NAMALWA (cell line): Measurements from ENCODE around the gene ZNF429.
A peak's percentile ranks its signal among the peaks of the same experiment; 100 is the strongest.
"Not testable (repeated sequence)": the region's sequence is repeated elsewhere in the genome, so short reads cannot be mapped to it uniquely, and the experiment has no call there.

Source experiments
- DNase-seq: peaks from one replicate; pipeline ENCODE4 v3.0.0-alpha.2; 2015; ENCODE audit warnings: low spot score

ZNF429 gene

DNA sequence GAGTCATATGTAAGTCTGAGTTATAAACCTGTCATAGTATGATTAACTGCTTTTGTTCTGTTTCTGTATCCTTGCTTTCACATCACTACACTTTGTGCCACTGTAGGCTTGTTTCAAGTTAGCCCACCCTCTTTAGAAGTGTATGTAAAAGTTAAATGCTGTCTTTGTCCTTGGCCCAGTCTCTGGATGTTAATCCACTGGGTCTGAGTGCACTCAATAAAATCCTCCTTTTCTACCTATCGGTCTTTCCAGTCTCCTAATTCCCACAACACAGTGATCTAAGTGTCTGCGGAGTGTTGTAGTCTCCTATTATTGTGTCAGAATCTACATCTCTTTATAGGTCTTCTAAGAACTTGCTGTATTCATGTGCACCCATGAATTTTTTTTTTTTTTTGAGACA lies 14.1 kb downstream of the ZNF429 start:
- DNase-seq = no peak

DNA sequence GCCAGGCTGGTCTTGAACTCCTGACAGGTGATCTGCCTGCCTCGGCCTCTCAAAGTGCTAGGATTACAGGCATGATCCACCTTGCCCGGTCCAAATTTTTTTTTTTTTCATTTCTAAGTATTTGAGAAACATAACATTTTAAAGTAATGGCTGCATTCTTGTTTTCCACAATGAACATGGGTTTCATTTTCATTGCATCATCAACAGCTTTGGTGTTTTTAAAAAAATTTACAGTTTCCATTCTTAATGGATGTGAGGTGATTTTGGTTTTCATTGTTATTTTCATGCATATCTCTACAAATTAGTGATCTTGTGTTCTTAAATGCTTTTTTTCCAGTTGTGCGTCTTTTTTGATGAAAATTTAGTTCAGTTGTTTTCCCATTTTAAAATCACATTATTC lies 27.5 kb downstream of the ZNF429 start:
- no peak for DNase-seq

DNA sequence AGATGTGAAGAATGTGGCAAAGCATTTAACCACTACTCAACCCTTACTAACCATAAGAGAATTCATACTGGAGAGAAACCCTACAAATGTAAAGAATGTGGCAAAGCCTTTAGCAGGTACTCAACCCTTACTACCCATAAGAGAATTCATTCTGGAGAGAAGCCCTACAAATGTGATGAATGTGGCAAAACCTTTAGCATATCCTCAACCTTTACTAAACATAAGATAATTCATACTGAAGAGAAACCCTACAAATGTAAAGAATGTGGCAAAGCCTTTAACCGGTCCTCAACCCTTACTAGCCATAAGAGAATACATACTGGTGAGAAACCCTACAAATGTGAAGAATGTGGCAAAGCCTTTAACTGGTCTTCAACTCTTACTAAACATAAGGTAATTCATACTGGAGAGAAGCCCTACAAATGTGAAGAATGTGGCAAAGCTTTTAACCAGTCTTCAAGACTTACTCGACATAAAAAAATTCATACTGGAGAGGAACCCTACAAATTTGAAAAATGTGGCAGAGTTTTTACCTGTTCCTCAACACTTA lies 31.4 kb downstream of the ZNF429 start:
- DNase-seq = not testable (repeated sequence)

DNA sequence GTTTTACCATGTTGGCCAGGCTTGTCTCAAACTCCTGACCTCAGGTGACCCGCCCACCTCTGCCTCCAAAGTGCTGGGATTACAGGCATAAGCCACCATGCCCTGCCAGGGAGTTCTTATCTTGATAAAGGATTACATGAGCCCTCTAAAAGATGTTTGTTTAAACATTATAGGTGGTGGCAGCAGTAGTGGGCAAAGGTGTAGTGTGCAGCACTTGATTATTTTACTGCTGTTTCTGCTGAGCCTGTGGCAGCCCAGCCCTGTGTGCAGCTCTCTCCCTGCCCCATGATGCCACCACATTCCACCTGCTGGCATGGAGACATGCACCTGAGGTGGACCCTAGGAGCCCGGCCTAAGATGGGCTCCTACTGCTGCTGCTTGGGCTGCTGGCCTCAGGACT lies 54.0 kb downstream of the ZNF429 start:
- no peak for DNase-seq

- no peak for DNase-seq
Measured at GRCh38 chr19:21564406-21564805, 59.0 kb downstream of the ZNF429 start.

- DNase-seq = no peak
Measured at GRCh38 chr19:21566073-21566472, 60.7 kb downstream of the ZNF429 start.

DNA sequence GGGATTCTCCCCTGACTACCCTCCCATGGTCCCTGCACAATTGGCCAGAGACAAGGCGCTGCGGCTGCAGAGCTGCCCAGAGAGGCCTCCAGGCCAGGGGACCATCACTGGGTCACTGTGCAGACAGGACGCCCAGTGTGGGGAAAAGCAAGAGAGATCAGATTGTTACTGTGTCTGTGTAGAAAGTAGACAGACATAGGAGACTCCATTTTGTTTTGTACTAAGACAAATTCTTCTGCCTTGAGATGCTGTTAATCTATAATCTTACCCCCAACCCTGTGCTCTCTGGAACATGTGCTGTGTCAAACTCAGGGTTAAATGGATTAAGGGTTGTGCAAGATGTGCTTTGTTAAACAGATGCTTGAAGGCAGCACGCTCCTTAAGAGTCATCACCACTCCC lies 62.4 kb downstream of the ZNF429 start:
- not testable (repeated sequence) for DNase-seq

DNA sequence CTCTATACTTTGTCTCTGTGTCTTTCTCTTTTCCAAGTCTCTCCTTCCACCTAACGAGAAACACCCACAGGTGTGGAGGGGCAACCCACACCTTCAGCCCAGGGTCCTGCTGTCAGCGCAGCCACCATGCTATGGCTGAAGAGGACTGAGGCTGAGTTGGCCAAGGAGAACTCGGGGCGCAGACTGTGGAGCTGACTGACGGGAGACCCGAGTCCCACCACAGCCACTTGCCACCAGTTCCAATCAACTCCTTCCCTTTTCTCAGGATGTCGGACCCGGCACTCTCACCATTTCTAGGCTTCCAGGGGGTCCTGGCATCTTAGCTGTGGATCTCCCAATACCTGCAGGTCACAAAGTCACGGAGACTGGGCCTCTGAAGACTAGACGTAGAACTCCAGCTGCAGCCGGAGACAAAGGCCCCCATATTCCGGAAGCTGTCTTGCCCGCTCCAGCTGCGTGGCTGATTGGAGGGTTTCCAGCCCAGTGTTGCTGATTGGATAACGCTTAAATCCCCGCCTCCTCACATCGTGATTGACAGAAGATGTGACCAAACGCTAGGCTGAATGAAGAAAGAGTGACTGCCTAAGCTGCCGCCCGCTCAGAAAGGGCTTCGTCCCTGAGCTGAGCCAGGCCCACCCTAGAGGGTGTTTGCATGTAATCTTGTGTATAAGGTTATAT lies 63.6 kb downstream of the ZNF429 start:
- DNase-seq = peak; percentile 23

DNA sequence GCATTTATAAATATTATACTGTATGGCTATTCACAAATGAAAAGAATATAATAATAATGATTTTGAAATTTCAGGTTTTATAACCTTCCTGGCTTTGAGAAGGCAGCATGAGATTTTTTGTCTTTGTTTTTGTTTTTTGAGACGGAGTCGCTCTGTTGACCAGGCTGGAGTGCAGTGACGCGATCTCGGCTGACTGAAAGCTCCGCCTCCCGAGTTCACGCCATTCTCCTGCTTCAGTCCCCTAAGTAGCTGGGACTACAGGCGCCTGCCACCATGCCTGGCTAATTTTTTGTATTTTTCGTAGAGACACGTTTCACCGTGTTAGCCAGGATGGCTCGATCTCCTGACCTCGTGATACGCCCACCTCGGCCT lies 64.1 kb downstream of the ZNF429 start:
- DNase-seq = no peak

DNA sequence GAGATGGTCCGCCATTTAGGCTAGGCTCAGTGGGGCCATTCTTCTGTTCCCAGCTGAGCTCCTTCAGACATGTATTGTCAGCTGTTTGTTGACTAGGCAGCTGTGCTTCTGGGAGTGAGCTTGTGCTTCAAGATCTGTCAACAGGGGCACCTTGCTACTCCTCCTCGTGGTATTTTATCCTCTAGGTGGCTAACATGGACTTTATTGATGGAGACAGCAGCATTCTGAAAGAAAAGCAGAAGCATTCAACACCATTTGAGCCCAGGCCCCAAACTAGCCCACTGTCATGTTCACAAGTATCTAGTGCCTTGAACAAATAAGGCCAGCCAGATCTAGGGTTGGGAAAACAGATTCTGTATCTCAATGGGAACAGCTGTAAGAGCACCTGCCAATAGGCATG lies 65.9 kb downstream of the ZNF429 start:
- DNase-seq = no peak

- DNase-seq = no peak
Measured at GRCh38 chr19:21574607-21575006, 69.2 kb downstream of the ZNF429 start.

- no peak for DNase-seq
Measured at GRCh38 chr19:21576481-21576880, 71.1 kb downstream of the ZNF429 start.

DNA sequence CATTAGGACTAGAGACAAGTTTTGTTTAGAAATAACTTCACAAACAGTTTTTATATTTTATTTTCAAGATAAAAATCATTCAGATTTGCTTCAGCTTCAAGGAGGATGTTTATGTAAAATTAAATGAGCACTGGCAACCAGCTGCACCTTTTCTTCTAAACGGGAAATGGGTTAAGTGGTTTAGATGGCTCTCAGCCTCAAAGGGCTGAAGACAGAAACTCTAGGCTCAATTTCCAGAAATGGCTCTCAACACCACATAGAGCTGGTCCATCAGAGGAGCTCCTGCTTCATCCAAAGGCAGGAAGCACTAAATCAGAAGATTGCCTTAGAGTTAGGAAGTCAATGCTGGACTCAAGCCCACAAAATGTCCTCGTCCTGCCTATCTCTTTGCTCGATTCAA lies 74.7 kb downstream of the ZNF429 start:
- no peak for DNase-seq

DNA sequence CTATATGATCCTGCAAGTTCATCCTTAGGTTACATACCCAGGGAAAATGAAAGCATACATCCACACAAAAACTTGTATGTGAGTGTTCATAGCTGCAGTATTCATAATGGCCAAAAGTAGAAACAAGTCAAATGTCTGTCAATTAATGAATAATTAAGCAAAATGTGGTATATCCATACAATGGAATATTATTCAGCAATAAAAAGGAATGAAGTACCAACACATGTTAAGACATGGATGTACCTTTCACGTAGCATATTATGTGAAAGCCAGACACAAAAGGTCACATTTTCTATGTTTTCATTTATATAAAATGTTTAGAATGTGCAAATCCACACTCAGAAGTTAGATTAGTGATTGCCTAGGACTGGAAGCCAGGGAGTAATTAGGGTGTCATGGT lies 75.4 kb downstream of the ZNF429 start:
- no peak for DNase-seq

DNA sequence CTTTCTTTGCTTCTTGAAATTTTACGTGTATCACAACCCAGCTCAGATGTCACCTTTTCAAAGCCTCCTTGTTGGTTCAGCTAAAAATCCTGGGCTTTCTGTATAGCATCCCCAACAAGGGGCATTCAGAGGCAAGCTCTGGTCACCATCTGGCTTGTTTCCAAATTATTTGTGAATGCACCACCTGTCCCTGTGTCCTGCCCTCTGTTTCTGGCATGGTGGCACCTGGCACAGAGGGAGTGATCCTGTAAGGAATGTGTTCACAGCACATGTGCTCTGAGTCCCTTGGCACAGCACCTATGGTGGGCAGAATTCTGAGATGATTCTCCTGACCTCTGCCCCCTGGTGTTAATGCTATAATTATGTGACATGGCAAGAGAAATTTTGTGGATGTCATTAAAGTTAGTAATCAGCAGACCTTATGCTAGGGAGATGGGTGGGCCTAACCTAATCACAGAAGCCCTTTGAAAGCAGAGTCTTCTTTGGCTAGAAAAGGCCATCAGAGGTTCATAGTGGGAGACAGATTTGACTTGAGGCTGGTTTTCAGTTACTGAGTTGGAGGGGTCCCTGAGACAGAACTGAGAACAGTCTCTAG lies 76.3 kb downstream of the ZNF429 start:
- DNase-seq = no peak

GRCh38 chr19:21584537-21584936 lies 79.1 kb downstream of the ZNF429 start:
- DNase-seq = no peak

DNA sequence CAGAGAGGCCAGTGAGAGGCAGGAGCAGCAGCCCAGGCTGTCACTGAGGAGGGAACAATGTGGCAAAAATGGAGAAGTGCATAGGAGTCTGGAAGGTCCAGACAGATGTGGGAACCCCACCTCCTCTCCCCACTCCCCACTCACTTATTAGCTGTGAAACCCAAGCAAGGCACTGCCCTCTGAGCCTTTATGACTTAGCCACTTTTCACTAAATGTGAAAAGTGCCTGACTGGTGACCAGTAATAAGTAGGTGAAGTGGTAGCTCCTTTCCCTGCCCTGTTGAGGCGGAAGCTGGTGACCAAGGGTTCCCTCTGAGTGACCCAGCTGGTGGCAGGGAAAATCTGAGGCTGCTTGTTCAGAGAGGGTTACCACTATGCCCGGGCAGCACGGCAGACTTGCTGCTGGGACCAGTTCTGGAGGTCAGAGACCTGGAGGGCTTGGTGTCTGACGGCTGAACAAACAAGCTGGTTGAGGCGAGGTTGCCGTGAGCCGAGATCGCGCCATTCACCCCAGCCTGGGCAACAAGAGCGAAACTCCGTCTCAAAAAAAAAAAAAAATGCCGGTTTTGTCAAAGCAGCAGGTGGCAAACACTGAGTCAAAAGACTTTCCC lies 80.0 kb downstream of the ZNF429 start:
- DNase-seq = no peak

GRCh38 chr19:21586311-21587116 lies 81.1 kb downstream of the ZNF429 start:
- no peak for DNase-seq

- no peak for DNase-seq
Measured at GRCh38 chr19:21587117-21587461, 81.7 kb downstream of the ZNF429 start.

DNA sequence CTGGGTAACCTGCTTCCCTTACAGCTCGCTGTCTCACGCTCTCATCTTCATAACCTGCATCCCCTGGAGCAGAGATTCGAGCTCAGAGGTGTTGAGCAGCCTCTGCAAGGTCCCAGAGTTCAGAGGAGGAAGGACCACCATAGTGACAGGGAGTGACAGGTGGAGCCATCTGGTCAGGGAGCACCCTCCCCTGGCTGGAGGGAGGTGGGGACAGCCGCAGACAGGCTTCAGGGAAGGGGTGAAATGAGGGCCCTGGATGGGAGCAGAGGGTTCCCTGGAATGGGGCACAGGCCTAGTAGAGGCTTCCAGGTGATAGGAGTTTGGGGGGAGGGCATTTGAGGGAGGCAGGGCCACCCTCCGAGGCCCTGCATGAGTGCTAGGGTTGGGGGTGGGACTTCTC lies 82.1 kb downstream of the ZNF429 start:
- no peak for DNase-seq

DNA sequence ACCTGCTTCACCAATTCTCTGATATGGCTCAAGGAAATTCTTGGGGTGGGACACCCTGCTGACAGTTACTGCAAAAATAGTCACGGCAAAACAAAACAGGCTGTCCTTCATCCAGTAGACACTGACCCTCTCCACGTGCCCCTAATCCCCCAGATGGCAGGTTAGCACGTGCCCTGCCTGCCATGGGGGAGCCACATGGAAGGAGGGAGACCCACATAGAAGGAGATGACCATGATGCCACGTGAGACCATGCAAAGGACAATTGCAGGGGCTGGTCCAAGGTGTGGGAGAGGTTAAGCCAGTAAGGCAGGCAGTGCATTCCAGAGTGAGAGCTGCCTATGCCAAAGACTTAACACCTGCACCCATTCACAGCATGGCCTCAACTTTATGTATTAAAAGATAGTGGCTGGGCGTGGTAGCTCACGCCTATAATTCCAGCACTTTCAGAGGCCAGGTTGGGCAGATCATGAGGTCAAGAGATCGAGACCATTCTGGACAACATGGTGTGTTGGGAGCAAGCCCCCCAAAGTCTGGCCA lies 82.7 kb downstream of the ZNF429 start:
- no peak for DNase-seq

GRCh38 chr19:21590867-21591266 lies 85.5 kb downstream of the ZNF429 start:
- no peak for DNase-seq
